ENCODE results near the gene ST6GALNAC6. TPM values are rescaled to one million over a fixed set of nuclear protein-coding genes. Genes with fewer than 3 reads are reported as not detected.

Gene ST6GALNAC6
- total RNA-seq, 1 donor from 2014 or later: 48.4 TPM

DNA sequence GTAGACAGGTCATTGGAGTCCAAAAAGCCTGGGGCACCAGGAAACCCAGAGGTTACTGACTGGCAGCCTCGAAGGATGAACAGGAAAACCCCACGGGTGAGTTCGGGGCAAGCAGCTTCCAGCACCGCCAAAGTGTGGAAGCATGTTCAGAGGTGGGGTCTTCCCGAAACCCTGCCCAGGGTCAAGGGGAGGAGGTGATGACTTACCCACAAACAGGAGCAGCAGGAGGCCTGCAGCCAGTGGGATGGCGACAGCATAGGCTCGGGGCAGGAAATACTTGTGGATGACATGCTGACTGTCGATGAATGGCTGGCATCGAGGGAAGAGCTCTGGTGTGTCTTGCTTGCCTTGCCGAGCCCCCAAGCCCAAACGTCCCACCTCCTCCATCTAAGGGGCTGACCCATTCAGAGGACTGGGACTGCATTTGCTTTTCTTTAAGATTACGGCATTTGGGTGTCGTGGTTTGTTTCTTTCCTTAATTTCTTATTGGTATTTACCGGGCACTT lies 37.0 kb upstream of the ST6GALNAC6 start:
- peaks cover 35% of the 10 kb centered on the region for H3K4me1 ChIP-seq
- peak overlapping the region; percentile 78 for H3K4me3 ChIP-seq
- H3K9me3 ChIP-seq (replicated peaks): no peaks in the 10 kb centered on the region
- no peak for DNase-seq
- H3K27ac ChIP-seq (replicated peaks): no peak overlapping the region
- no peak for TF ChIP-seq CTCF (IDR thresholded peaks at IDR 0.05; ENCODE audit: borderline replicate concordance)
- H3K36me3 ChIP-seq: peaks cover 13% of the 10 kb centered on the region
- H3K27me3 ChIP-seq (ENCODE audit: low read depth): no peaks in the 10 kb centered on the region
- intact Hi-C loops (cut with micrococcal nuclease): no loop called here

- Histone ChIP-seq H3K27ac (replicated peaks) (no peak overlapping the region), H3K27me3 (ENCODE audit: low read depth) (no peaks in the 10 kb centered on the region), H3K9me3 (replicated peaks) (no peaks in the 10 kb centered on the region), H3K4me1 (peaks cover 41% of the 10 kb centered on the region), H3K4me3 (peak overlapping the region; percentile 78), H3K36me3 (peaks cover 13% of the 10 kb centered on the region)
- intact Hi-C loops (cut with micrococcal nuclease): no loop called here
- no peak for TF ChIP-seq CTCF (IDR thresholded peaks at IDR 0.05; ENCODE audit: borderline replicate concordance)
- no peak for DNase-seq
Observed at GRCh38 chr9:127935765-127936221, 36.4 kb upstream of the ST6GALNAC6 start.

- intact Hi-C loops (cut with micrococcal nuclease): no loop called here
- TF ChIP-seq CTCF (IDR thresholded peaks at IDR 0.05; ENCODE audit: borderline replicate concordance): no peak
- Histone ChIP-seq H3K27me3 (ENCODE audit: low read depth) (no peaks in the 10 kb centered on the region), H3K27ac (replicated peaks) (no peak overlapping the region), H3K36me3 (peaks cover 13% of the 10 kb centered on the region), H3K9me3 (replicated peaks) (no peaks in the 10 kb centered on the region), H3K4me3 (no peak overlapping the region), H3K4me1 (peaks cover 49% of the 10 kb centered on the region)
- no peak for DNase-seq
Observed at GRCh38 chr9:127934986-127935385, 35.6 kb upstream of the ST6GALNAC6 start.

DNA sequence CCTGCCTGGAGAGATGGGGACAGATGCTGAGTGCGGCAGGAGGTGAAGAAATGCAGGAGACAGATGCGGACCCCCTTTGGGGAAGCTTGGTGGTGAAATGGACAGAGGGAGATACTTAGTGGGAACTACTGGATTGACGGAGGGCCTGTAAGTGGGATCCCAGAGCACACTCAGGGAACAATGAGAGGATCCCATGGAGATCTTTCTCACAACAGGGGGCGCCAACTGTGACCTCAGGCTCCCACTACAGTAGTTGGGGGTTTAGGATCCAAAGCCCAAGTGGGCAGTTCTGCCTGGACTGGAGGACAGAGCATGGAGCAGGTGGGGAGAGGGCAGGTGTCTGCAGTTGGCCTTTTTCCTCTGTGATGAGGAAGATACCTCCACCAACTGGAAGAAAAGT lies 34.8 kb upstream of the ST6GALNAC6 start:
- DNase-seq: no peak
- intact Hi-C loops (cut with micrococcal nuclease): no loop called here
- TF ChIP-seq CTCF (IDR thresholded peaks at IDR 0.05; ENCODE audit: borderline replicate concordance): no peak
- no peak overlapping the region for H3K27ac ChIP-seq (replicated peaks)
- peaks cover 49% of the 10 kb centered on the region for H3K4me1 ChIP-seq
- H3K9me3 ChIP-seq (replicated peaks): no peaks in the 10 kb centered on the region
- H3K4me3 ChIP-seq: no peak overlapping the region
- peaks cover 13% of the 10 kb centered on the region for H3K36me3 ChIP-seq
- H3K27me3 ChIP-seq (ENCODE audit: low read depth): peaks cover 6% of the 10 kb centered on the region

- Histone ChIP-seq H3K27ac (replicated peaks) (no peak overlapping the region), H3K4me1 (peaks cover 46% of the 10 kb centered on the region), H3K9me3 (replicated peaks) (no peaks in the 10 kb centered on the region), H3K27me3 (ENCODE audit: low read depth) (peaks cover 36% of the 10 kb centered on the region), H3K4me3 (peak overlapping the region; percentile 69), H3K36me3 (peaks cover 12% of the 10 kb centered on the region)
- no peak for TF ChIP-seq CTCF (IDR thresholded peaks at IDR 0.05; ENCODE audit: borderline replicate concordance)
- intact Hi-C loops (cut with micrococcal nuclease): no loop called here
- DNase-seq: no peak
Observed at GRCh38 chr9:127931092-127931881, 31.9 kb upstream of the ST6GALNAC6 start.
